Lower lobe of right lung (tissue), 2 donors: ENCODE data around the gene STIM1. TPM values are rescaled to one million over a fixed set of nuclear protein-coding genes. Genes with fewer than 3 reads are reported as not detected.
A peak's percentile ranks its signal among the peaks of the same experiment; 100 is the strongest.

Experiments used
- ATAC-seq, 2 donors: fragments of 200-7000 bp; cut with Tn5 transposase; one replicate each; pipeline ENCODE4 v1.9.1; 2020 to 2022; ENCODE audit warnings: mild to moderate bottlenecking in 2 of 2, moderate library complexity in 2 of 2
- DNase-seq: peaks from one replicate; pipeline ENCODE4 v3.0.0-alpha.2; 2020
- H3K27ac ChIP-seq: fragments of 200-600 bp; one replicate; pipeline ENCODE4 v1.8.0; 2022
- H3K27me3 ChIP-seq: fragments of 200-600 bp; one replicate; pipeline ENCODE4 v1.8.0; 2022; ENCODE audit warnings: low read depth
- H3K36me3 ChIP-seq: fragments of 200-600 bp; one replicate; pipeline ENCODE4 v1.8.0; 2022; ENCODE audit warnings: mild to moderate bottlenecking
- H3K4me1 ChIP-seq: fragments of 200-600 bp; one replicate; pipeline ENCODE4 v1.8.0; 2022
- H3K4me3 ChIP-seq: fragments of 200-600 bp; one replicate; pipeline ENCODE4 v1.8.0; 2022; ENCODE audit warnings: mild to moderate bottlenecking
- H3K9me3 ChIP-seq: fragments of 200-600 bp; one replicate; pipeline ENCODE4 v1.8.0; 2022
- CTCF ChIP-seq: fragments of 200-600 bp; IDR thresholded peaks from one replicate; pipeline ENCODE4 v1.8.0; 2022; ENCODE audit warnings: antibody characterized with exemption, mild to moderate bottlenecking
- intact Hi-C: fragments of 100-400 bp; cut with DNase I; formaldehyde crosslinking; loops from one replicate; pipeline ENCODE4 v1.11.0; 2022
- total RNA-seq: library from RNA; stranded (reverse); fragmentation: NEBNext Ultra II Directional; extraction: Animal tissue kit (Norgen Biotek cat#: 25700); gene quantifications from one replicate; pipeline ENCODE4 v1.2.1, GENCODE V29; 2021
- donor health status: DM: no; HTN: yes; CAD: no; lungs with severe emphysema.

The STIM1 gene
- total RNA-seq, 1 donor from 2014 or later: 59.5 TPM

- no peak for TF ChIP-seq CTCF
- H3K4me1 ChIP-seq: peaks cover 37% of the 10 kb centered on the region
- no peaks in the 10 kb centered on the region for H3K9me3 ChIP-seq
- no peaks in the 10 kb centered on the region for H3K27me3 ChIP-seq
- no peaks in the 10 kb centered on the region for H3K36me3 ChIP-seq
- ATAC-seq (no peak), DNase-seq (no peak)
- intact Hi-C loops: no loop called here
- no peak overlapping the region for H3K4me3 ChIP-seq
- H3K27ac ChIP-seq: peak overlapping the region; percentile 96
Observed at GRCh38 chr11:3853545-3853842, 2.0 kb upstream of the STIM1 start.

GRCh38 chr11:3853899-3854659 is 1.4 kb upstream of the STIM1 start:
- Histone ChIP-seq H3K9me3 (no peaks in the 10 kb centered on the region), H3K27me3 (no peaks in the 10 kb centered on the region), H3K4me1 (peaks cover 42% of the 10 kb centered on the region), H3K27ac (peak overlapping the region; percentile 96), H3K4me3 (peak overlapping the region; percentile 92), H3K36me3 (no peaks in the 10 kb centered on the region)
- no peak for TF ChIP-seq CTCF
- DNase-seq (peak; percentile 57), ATAC-seq (peak; percentile 30 to 44)
- intact Hi-C loops: no loop called here

GRCh38 chr11:3854660-3854976 is 846 bp upstream of the STIM1 start:
- intact Hi-C loops: no loop called here

GRCh38 chr11:3855808-3856491 is 486 bp downstream of the STIM1 start:
- H3K4me1 ChIP-seq: peaks cover 61% of the 10 kb centered on the region

More at GRCh38 chr11:3854660-3854976, 846 bp upstream of the STIM1 start:
- DNase-seq: no peak
- Histone ChIP-seq H3K4me1 (peaks cover 48% of the 10 kb centered on the region), H3K9me3 (no peaks in the 10 kb centered on the region), H3K4me3 (peak overlapping the region; percentile 92), H3K27ac (peak overlapping the region; percentile 96), H3K27me3 (no peaks in the 10 kb centered on the region), H3K36me3 (no peaks in the 10 kb centered on the region)
- no peak for ATAC-seq
- TF ChIP-seq CTCF: no peak

More at GRCh38 chr11:3855808-3856491, 486 bp downstream of the STIM1 start:
- Histone ChIP-seq H3K9me3 (no peaks in the 10 kb centered on the region), H3K27me3 (no peaks in the 10 kb centered on the region), H3K4me3 (peak overlapping the region; percentile 92), H3K36me3 (no peaks in the 10 kb centered on the region), H3K27ac (peak overlapping the region; percentile 96)
- peak; percentile 34 to 40 for ATAC-seq
- peak; percentile 79 for DNase-seq
- intact Hi-C loops: loop anchor here (5.0 kb wide), 1 partner anchor 206 kb away; no protein-coding TSS in a partner anchor
- TF ChIP-seq CTCF: no peak
